Measurements from ENCODE around the gene STAC2. TPM values are rescaled to one million over a fixed set of nuclear protein-coding genes. Genes with fewer than 3 reads are reported as not detected.
A peak's percentile ranks its signal among the peaks of the same experiment; 100 is the strongest.

The STAC2 gene
- total RNA-seq, 1 experiment from 2014 or later, result 0.17 TPM

GRCh38 chr17:39177256-39177655, 48.5 kb downstream of the STAC2 start:
- CTCF ChIA-PET, result no interaction called here
- intact Hi-C loops (cut with micrococcal nuclease; ENCODE audit: unreplicated experiment), result no loop called here

GRCh38 chr17:39175695-39176093, 50.1 kb downstream of the STAC2 start:
- H4K20me1 ChIP-seq (ENCODE audit: insufficient read depth), result no peaks in the 10 kb centered on the region
- no TSS peak for BruUV-seq (replicated peaks)
- peaks cover 8% of the 10 kb centered on the region for H3K4me1 ChIP-seq (replicated peaks; ENCODE audit: insufficient read depth)
- no peaks in the 10 kb centered on the region for H3K9me3 ChIP-seq (ENCODE audit: insufficient read depth, low read depth)
- H3K4me3 ChIP-seq, result no peak overlapping the region
- CTCF ChIA-PET, result interaction anchor here (0.5 kb wide), 1 partner anchor 118 kb away, joined by 3 read pairs; no protein-coding TSS in a partner anchor
- no peaks in the 10 kb centered on the region for H3K9me2 ChIP-seq (ENCODE audit: insufficient read depth)
- no peak overlapping the region for H3K4me2 ChIP-seq
- no peak overlapping the region for H3K27ac ChIP-seq
- no peak for TF ChIP-seq CTCF (conservative IDR thresholded peaks at IDR 0.05)
- no peak for TF ChIP-seq EZH2 (IDR thresholded peaks at IDR 0.05; ENCODE audit: low read depth)
- intact Hi-C loops (cut with micrococcal nuclease; ENCODE audit: unreplicated experiment), result no loop called here
- H3F3A ChIP-seq (ENCODE audit: insufficient read depth, low read depth), result peaks cover 9% of the 10 kb centered on the region
- H3K36me3 ChIP-seq (ENCODE audit: low read depth), result no peaks in the 10 kb centered on the region
- no peak overlapping the region for H2AFZ ChIP-seq
- DNase-seq, result no peak
- H3K79me2 ChIP-seq (ENCODE audit: low read depth), result no peaks in the 10 kb centered on the region
- H3K27me3 ChIP-seq (ENCODE audit: insufficient read depth, low read depth), result no peaks in the 10 kb centered on the region
- POLR2A ChIA-PET (ENCODE audit: unreplicated experiment), result no interaction called here

More at GRCh38 chr17:39177256-39177655, 48.5 kb downstream of the STAC2 start:
- H2AFZ ChIP-seq, result no peak overlapping the region
- POLR2A ChIA-PET (ENCODE audit: unreplicated experiment), result no interaction called here
- H3K9me2 ChIP-seq (ENCODE audit: insufficient read depth), result no peaks in the 10 kb centered on the region
- H3K4me2 ChIP-seq, result no peak overlapping the region
- H4K20me1 ChIP-seq (ENCODE audit: insufficient read depth), result no peaks in the 10 kb centered on the region
- H3F3A ChIP-seq (ENCODE audit: insufficient read depth, low read depth), result peaks cover 9% of the 10 kb centered on the region
- no peak overlapping the region for H3K27ac ChIP-seq
- BruUV-seq (replicated peaks), result no TSS peak
- H3K9me3 ChIP-seq (ENCODE audit: insufficient read depth, low read depth), result no peaks in the 10 kb centered on the region
- no peaks in the 10 kb centered on the region for H3K36me3 ChIP-seq (ENCODE audit: low read depth)
- H3K27me3 ChIP-seq (ENCODE audit: insufficient read depth, low read depth), result no peaks in the 10 kb centered on the region
- H3K4me1 ChIP-seq (replicated peaks; ENCODE audit: insufficient read depth), result peaks cover 8% of the 10 kb centered on the region
- no peaks in the 10 kb centered on the region for H3K79me2 ChIP-seq (ENCODE audit: low read depth)
- no peak for TF ChIP-seq EZH2 (IDR thresholded peaks at IDR 0.05; ENCODE audit: low read depth)
- TF ChIP-seq CTCF (conservative IDR thresholded peaks at IDR 0.05), result no peak
- H3K4me3 ChIP-seq, result no peak overlapping the region
- DNase-seq, result no peak

GRCh38 chr17:39174920-39175694, 50.6 kb downstream of the STAC2 start:
- BruUV-seq (replicated peaks), result no TSS peak
- intact Hi-C loops (cut with micrococcal nuclease; ENCODE audit: unreplicated experiment), result no loop called here
- no peaks in the 10 kb centered on the region for H4K20me1 ChIP-seq (ENCODE audit: insufficient read depth)
- no peaks in the 10 kb centered on the region for H3K79me2 ChIP-seq (ENCODE audit: low read depth)
- H3K9me2 ChIP-seq (ENCODE audit: insufficient read depth), result no peaks in the 10 kb centered on the region
- TF ChIP-seq EZH2 (IDR thresholded peaks at IDR 0.05; ENCODE audit: low read depth) (no peak), CTCF (conservative IDR thresholded peaks at IDR 0.05) (peak; percentile 89)
- no peak overlapping the region for H3K4me3 ChIP-seq
- no peak overlapping the region for H3K27ac ChIP-seq
- no peak overlapping the region for H2AFZ ChIP-seq
- POLR2A ChIA-PET (ENCODE audit: unreplicated experiment), result interaction anchor here (0.7 kb wide), 2 partner anchors 9 to 22 kb away, joined by 3 to 4 read pairs; no protein-coding TSS in a partner anchor
- CTCF ChIA-PET, result interaction anchor here (0.5 to 1.0 kb wide), 4 partner anchors 10 to 192 kb away, joined by 3 to 8 read pairs (median 6); partner anchors contain the start of gene RPL19
- peak in 1 of 2 experiments; percentile 53 for DNase-seq
- H3K36me3 ChIP-seq (ENCODE audit: low read depth), result no peaks in the 10 kb centered on the region
- no peak overlapping the region for H3K4me2 ChIP-seq
- peaks cover 9% of the 10 kb centered on the region for H3F3A ChIP-seq (ENCODE audit: insufficient read depth, low read depth)
- H3K27me3 ChIP-seq (ENCODE audit: insufficient read depth, low read depth), result no peaks in the 10 kb centered on the region
- H3K9me3 ChIP-seq (ENCODE audit: insufficient read depth, low read depth), result no peaks in the 10 kb centered on the region
- peaks cover 8% of the 10 kb centered on the region for H3K4me1 ChIP-seq (replicated peaks; ENCODE audit: insufficient read depth)

Measured in PC-9 (cell line).